HG02798 (cell line): ENCODE measurements around the gene ZNF587B.
A peak's percentile ranks its signal among the peaks of the same experiment; 100 is the strongest.
"Not testable (repeated sequence)": the region's sequence is repeated elsewhere in the genome, so short reads cannot be mapped to it uniquely, and the experiment has no call there.

ENCODE experiments used
- ATAC-seq: cut with Tn5 transposase; IDR thresholded peaks from one replicate; pipeline ENCODE4 v1.9.1; 2021; ENCODE audit warnings: mild to moderate bottlenecking; ENCODE audit not compliant: unreplicated experiment, poor library complexity

Gene ZNF587B

GRCh38 chr19:57817976-57818375 lies 12.1 kb upstream of the ZNF587B start:
- ATAC-seq = no peak

- no peak for ATAC-seq
These were observed 11.7 kb upstream of the ZNF587B start for GRCh38 chr19:57818378-57818777.

GRCh38 chr19:57819475-57820148 lies 10.5 kb upstream of the ZNF587B start:
- peak; percentile 88 for ATAC-seq

GRCh38 chr19:57820599-57820998 lies 9.5 kb upstream of the ZNF587B start:
- ATAC-seq = no peak

GRCh38 chr19:57821095-57821494 lies 9.0 kb upstream of the ZNF587B start:
- not testable (repeated sequence) for ATAC-seq

GRCh38 chr19:57821501-57821900 lies 8.6 kb upstream of the ZNF587B start:
- ATAC-seq = not testable (repeated sequence)

- not testable (repeated sequence) for ATAC-seq
These were observed 6.9 kb upstream of the ZNF587B start for GRCh38 chr19:57823155-57823554.

GRCh38 chr19:57823608-57824007 lies 6.5 kb upstream of the ZNF587B start:
- not testable (repeated sequence) for ATAC-seq

- ATAC-seq = no peak
These were observed 4.6 kb upstream of the ZNF587B start for GRCh38 chr19:57825511-57825910.

- no peak for ATAC-seq
These were observed 783 bp upstream of the ZNF587B start for GRCh38 chr19:57829316-57829715.

GRCh38 chr19:57836991-57837390 lies 6.9 kb downstream of the ZNF587B start:
- not testable (repeated sequence) for ATAC-seq

GRCh38 chr19:57838622-57839191 lies 8.6 kb downstream of the ZNF587B start:
- not testable (repeated sequence) for ATAC-seq

- ATAC-seq = no peak
These were observed 11.1 kb downstream of the ZNF587B start for GRCh38 chr19:57841122-57841763.

- ATAC-seq = not testable (repeated sequence)
These were observed 17.1 kb downstream of the ZNF587B start for GRCh38 chr19:57847164-57847563.

- not testable (repeated sequence) for ATAC-seq
These were observed 19.1 kb downstream of the ZNF587B start for GRCh38 chr19:57849162-57849665.

- peak; percentile 97 for ATAC-seq
These were observed 19.8 kb downstream of the ZNF587B start, which contains the start of gene ZNF587 for GRCh38 chr19:57849666-57850473. ZNF587 (plus strand) TSS chr19:57849859; CDS start chr19:57850039, 180 bp downstream.

GRCh38 chr19:57850553-57851017 lies 20.5 kb downstream of the ZNF587B start:
- ATAC-seq = no peak

GRCh38 chr19:57851812-57852603 lies 21.9 kb downstream of the ZNF587B start:
- ATAC-seq = not testable (repeated sequence)

- not testable (repeated sequence) for ATAC-seq
These were observed 24.0 kb downstream of the ZNF587B start for GRCh38 chr19:57854117-57854516.
